K562 (cell line): ENCODE data around the gene GJC2. TPM values are rescaled to one million over a fixed set of nuclear protein-coding genes. Genes with fewer than 3 reads are reported as not detected.
A peak's percentile ranks its signal among the peaks of the same experiment; 100 is the strongest.

Experiments used
- ATF1 ChIP-seq, 2 experiments: fragments of 450-650 bp in 1 of 2; IDR thresholded peaks; 2 replicates each; pipeline ENCODE4 v1.6.1; 2016; ENCODE audit warnings: missing compliant biosample characterization in 1 of 2, missing genetic modification characterization in 1 of 2
- CEBPB ChIP-seq: fragments of 450-650 bp; IDR thresholded peaks from 2 replicates; pipeline ENCODE4 v1.6.1; 2016; ENCODE audit warnings: missing genetic modification characterization, missing compliant biosample characterization
- CREBBP ChIP-seq: IDR thresholded peaks from one replicate; pipeline ENCODE4 v1.6.1; 2012; ENCODE audit warnings: low read depth, mild to moderate bottlenecking, control low read depth, inconsistent platforms, low read length
- CTCF ChIP-seq, 3 experiments: IDR thresholded peaks in 2 of 3; conservative IDR thresholded peaks in 1 of 3; 2 replicates each; pipeline ENCODE4 v1.5.1; 2011 to 2012; ENCODE audit warnings: low read length in 3 of 3, mild to moderate bottlenecking in 3 of 3, control low read depth in 2 of 3, improper control_type of control experiment in 1 of 3, inconsistent platforms in 1 of 3, low read depth in 1 of 3, mixed read lengths in 1 of 3, moderate library complexity in 1 of 3; ENCODE audit not compliant: insufficient read depth in 2 of 3
- E2F3 ChIP-seq: fragments of 250-450 bp; sonication (Bioruptor Pico); IDR thresholded peaks from 2 replicates; pipeline ENCODE4 v1.4.0; 2020; ENCODE audit warnings: mild to moderate bottlenecking
- FOS ChIP-seq: IDR thresholded peaks from 3 replicates; pipeline ENCODE4 v1.6.1; 2011; ENCODE audit not compliant: insufficient read length; ENCODE audit errors: extremely low read depth
- POLR2A ChIP-seq: fragments of 450-650 bp; conservative IDR thresholded peaks from 2 replicates; pipeline ENCODE4 v1.6.1; 2016
- RBM14 ChIP-seq: fragments of 200-400 bp; formaldehyde crosslinking; IDR thresholded peaks from 2 replicates; pipeline ENCODE4 v1.6.1; 2018; ENCODE audit warnings: low read depth, mild to moderate bottlenecking, low read length, moderate library complexity, borderline replicate concordance; ENCODE audit not compliant: insufficient read depth
- RHOXF2B ChIP-seq: fragments of 250-450 bp; sonication (Bioruptor Pico); conservative IDR thresholded peaks from 2 replicates; pipeline ENCODE4 v1.5.1; 2021
- TGIF2 ChIP-seq: sonication (generic); formaldehyde crosslinking; IDR thresholded peaks from 2 replicates; pipeline ENCODE4 v1.8.1; 2022; ENCODE audit warnings: mild to moderate bottlenecking, missing genetic modification reagents, moderate library complexity
- polyA plus RNA-seq, 8 experiments: library from polyadenylated mRNA; depleted of rRNA in 4 of 8; stranded (reverse) in 5 of 8; unstranded in 3 of 8; fragments of >200 nt; fragmentation: Nextera tagmentation in 2 of 8; fragmentation: Illumina TruSeq in 1 of 8; extraction: Ambion mirVana in 2 of 8; extraction: Trizol in 1 of 8; gene quantifications; 2 replicates each; pipeline versions ENCODE4 v1.2.1 to v1.2.3, GENCODE V29; 2011 to 2014; ENCODE audit warnings: inconsistent platforms in 1 of 8, missing spikeins in 1 of 8
- total RNA-seq, 7 experiments: library from RNA; depleted of rRNA in 6 of 7; stranded (reverse); fragments of >200 nt in 6 of 7; fragmentation: Illumina TruSeq in 2 of 7; extraction: Trizol in 2 of 7; gene quantifications; 2 replicates each; pipeline versions ENCODE4 v1.2.1 to v1.2.3, GENCODE V29; 2011 to 2021; ENCODE audit warnings: low replicate concordance in 1 of 7
- TF ChIP-seq, protein P1 (sequence below): fragments of 250-450 bp; sonication (Bioruptor Pico); IDR thresholded peaks from 2 replicates; pipeline ENCODE4 v1.5.0; 2021; ENCODE audit warnings: mild to moderate bottlenecking, moderate library complexity
- TF ChIP-seq, protein P2 (sequence below): fragments of 450-650 bp; IDR thresholded peaks from 2 replicates; pipeline ENCODE4 v1.6.1; 2016; ENCODE audit warnings: mild to moderate bottlenecking
- TF ChIP-seq, protein P3 (sequence below): fragments of 450-650 bp; formaldehyde crosslinking; IDR thresholded peaks from 2 replicates; pipeline ENCODE4 v1.4.0; 2022; ENCODE audit warnings: missing genetic modification characterization
- TF ChIP-seq, protein P4 (sequence below): fragments of 450-650 bp; IDR thresholded peaks from 2 replicates; pipeline ENCODE4 v1.6.1; 2018; ENCODE audit not compliant: partially characterized antibody

GJC2 gene
- total and polyA plus RNA-seq, 9 of the 15 experiments (the other 6 are each of a cell fraction or from before 2014, with no cell fraction given), result 0.03 to 0.62 (median 0.11) TPM; not detected in 2

DNA sequence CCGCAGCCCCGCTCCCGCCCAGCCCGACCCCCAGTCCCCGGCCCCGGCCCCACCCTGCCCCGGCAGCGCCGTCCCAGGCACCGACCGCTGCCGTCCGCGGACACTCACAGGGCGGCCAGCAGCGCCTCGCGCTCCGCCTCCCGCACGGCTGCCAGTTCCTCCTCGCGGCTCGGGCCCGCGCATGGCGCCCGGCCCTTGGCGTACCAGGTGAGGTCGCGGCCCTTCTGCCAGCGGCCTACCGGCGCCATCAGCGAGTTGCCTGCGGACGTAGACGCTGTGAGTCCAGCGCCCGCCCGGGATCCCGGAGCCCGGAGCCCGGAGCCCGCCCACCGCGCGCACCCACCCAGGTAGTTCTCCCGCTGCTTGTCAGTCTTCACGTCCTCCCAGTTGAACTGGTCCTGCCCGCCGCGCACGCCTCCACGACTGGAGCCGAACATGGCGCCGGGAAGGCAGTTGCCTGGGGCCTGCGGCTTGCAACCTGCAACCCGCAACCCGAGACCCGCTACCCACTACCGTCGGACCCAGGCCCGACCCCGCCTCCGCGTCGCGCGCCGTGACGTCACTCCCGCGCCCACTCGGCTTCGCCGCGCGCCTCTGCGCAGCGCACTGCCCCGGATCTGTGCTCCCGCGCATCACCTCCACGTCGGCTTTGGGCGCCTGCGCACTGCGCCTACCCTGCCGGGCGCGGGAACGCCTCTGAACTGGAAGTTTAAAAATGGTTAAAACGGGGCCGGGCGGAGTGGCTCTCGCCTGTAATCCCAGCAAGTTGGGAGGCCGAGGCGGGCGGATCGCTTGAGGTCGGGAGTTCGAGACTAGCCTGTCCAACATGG, 46.7 kb upstream of the GJC2 start, which contains the start of gene C1orf35 (continued):
- TF ChIP-seq, protein P1, sequence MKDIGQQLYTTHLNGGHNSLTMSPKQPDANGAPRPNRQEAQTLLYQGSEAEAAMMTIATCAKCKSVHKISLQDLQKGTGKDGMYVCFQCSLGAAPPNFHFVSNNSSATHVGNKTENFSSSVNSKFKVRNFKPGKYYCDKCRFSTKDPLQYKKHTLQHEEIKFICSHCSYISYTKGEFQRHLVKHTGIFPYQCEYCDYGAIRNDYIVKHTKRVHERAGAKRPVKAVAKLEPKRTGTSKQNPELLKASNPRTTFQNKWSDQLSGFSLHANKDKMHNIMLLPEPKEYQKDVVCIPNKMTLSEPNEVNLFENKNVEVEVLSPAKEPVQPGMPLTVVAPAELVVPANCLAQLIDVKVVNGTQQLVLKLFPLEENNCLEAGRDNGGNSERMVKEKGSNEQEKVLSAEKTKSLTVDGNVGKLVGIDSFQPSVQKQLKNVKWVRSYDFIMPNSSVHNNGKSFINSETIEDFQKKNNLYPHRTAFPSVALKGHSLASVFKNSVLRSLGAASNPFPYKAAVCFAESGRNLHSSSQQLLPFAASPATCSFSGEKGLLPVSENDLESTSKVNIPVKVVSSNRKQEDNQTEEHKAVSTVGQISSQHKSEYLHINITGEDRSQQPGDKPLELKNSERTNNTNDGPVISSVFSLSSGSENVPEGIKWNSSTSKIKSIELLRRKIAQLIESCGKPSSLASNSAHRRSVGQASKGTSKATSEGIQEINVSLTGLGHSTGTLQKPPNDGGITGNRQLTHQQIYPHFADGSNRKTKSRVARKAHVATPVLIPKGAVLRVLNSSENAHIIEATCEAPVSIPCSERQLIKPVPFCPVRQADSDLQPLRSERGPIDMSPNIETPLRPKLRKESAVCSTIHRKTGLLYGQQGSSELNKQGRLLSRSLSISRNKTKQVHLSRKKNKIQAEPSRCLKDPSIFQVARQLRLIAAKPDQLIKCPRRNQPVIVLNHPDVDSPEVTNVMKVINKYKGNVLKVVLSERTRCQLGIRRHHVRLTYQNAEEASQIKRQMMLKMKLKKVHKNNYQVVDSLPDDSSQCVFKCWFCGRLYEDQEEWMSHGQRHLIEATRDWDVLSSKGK (CRISPR knock-in tag), result no peak
- TF ChIP-seq E2F3 (CRISPR knock-in tag) (peak; percentile 97), RHOXF2B (CRISPR knock-in tag) (no peak), CEBPB (tag) (no peak), POLR2A (peak; percentile 79), TGIF2 (CRISPR knock-in tag) (peak; percentile 27; the same call in 1 of the 2 replicates), CTCF (IDR thresholded peaks at IDR 0.05 in 2 of 3, conservative IDR thresholded peaks at IDR 0.05 in 1 of 3; ENCODE audit: insufficient read depth in 2 of 3, low read depth in 1 of 3, low read length in 3 of 3) (no peak), FOS (no peak), ATF1 (CRISPR knock-in tag; IDR thresholded peaks at IDR 0.05) (peak; percentile 97), ATF1 (tag; IDR thresholded peaks at IDR 0.05) (peak; percentile 100), RBM14 (no peak; the same call in 1 of the 2 replicates), CREBBP (no peak)
- TF ChIP-seq, protein P2, sequence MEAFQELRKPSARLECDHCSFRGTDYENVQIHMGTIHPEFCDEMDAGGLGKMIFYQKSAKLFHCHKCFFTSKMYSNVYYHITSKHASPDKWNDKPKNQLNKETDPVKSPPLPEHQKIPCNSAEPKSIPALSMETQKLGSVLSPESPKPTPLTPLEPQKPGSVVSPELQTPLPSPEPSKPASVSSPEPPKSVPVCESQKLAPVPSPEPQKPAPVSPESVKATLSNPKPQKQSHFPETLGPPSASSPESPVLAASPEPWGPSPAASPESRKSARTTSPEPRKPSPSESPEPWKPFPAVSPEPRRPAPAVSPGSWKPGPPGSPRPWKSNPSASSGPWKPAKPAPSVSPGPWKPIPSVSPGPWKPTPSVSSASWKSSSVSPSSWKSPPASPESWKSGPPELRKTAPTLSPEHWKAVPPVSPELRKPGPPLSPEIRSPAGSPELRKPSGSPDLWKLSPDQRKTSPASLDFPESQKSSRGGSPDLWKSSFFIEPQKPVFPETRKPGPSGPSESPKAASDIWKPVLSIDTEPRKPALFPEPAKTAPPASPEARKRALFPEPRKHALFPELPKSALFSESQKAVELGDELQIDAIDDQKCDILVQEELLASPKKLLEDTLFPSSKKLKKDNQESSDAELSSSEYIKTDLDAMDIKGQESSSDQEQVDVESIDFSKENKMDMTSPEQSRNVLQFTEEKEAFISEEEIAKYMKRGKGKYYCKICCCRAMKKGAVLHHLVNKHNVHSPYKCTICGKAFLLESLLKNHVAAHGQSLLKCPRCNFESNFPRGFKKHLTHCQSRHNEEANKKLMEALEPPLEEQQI, result no peak
- TF ChIP-seq, protein P3, sequence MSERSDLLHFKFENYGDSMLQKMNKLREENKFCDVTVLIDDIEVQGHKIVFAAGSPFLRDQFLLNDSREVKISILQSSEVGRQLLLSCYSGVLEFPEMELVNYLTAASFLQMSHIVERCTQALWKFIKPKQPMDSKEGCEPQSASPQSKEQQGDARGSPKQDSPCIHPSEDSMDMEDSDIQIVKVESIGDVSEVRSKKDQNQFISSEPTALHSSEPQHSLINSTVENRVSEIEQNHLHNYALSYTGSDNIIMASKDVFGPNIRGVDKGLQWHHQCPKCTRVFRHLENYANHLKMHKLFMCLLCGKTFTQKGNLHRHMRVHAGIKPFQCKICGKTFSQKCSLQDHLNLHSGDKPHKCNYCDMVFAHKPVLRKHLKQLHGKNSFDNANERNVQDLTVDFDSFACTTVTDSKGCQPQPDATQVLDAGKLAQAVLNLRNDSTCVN (CRISPR knock-in tag), result no peak
- TF ChIP-seq, protein P4, sequence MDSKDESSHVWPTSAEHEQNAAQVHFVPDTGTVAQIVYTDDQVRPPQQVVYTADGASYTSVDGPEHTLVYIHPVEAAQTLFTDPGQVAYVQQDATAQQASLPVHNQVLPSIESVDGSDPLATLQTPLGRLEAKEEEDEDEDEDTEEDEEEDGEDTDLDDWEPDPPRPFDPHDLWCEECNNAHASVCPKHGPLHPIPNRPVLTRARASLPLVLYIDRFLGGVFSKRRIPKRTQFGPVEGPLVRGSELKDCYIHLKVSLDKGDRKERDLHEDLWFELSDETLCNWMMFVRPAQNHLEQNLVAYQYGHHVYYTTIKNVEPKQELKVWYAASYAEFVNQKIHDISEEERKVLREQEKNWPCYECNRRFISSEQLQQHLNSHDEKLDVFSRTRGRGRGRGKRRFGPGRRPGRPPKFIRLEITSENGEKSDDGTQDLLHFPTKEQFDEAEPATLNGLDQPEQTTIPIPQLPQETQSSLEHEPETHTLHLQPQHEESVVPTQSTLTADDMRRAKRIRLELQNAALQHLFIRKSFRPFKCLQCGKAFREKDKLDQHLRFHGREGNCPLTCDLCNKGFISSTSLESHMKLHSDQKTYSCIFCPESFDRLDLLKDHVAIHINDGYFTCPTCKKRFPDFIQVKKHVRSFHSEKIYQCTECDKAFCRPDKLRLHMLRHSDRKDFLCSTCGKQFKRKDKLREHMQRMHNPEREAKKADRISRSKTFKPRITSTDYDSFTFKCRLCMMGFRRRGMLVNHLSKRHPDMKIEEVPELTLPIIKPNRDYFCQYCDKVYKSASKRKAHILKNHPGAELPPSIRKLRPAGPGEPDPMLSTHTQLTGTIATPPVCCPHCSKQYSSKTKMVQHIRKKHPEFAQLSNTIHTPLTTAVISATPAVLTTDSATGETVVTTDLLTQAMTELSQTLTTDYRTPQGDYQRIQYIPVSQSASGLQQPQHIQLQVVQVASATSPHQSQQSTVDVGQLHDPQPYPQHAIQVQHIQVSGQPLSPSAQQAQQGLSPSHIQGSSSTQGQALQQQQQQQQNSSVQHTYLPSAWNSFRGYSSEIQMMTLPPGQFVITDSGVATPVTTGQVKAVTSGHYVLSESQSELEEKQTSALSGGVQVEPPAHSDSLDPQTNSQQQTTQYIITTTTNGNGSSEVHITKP, result no peak
